ENCODE measurements around the gene ADGRV1.
"Not testable (repeated sequence)": the region's sequence is repeated elsewhere in the genome, so short reads cannot be mapped to it uniquely, and the experiment has no call there.

ADGRV1 gene

GRCh38 chr5:91038180-91038808 is 479.7 kb downstream of the ADGRV1 start:
- DNase-seq = peak in 1 of 2 experiments; percentile 3

GRCh38 chr5:91041132-91041531 is 482.5 kb downstream of the ADGRV1 start:
- not testable (repeated sequence) for DNase-seq

GRCh38 chr5:91042247-91042935 is 483.8 kb downstream of the ADGRV1 start:
- DNase-seq = no peak

- DNase-seq = peak in 1 of 2 experiments; percentile 0
These were observed 484.3 kb downstream of the ADGRV1 start for GRCh38 chr5:91042936-91043255.

- DNase-seq = no peak
These were observed 489.5 kb downstream of the ADGRV1 start for GRCh38 chr5:91048073-91048472.

- DNase-seq = no peak
These were observed 490.5 kb downstream of the ADGRV1 start for GRCh38 chr5:91049112-91049511.

- DNase-seq = no peak
These were observed 491.2 kb downstream of the ADGRV1 start for GRCh38 chr5:91049800-91050199.

GRCh38 chr5:91052411-91052810 is 493.8 kb downstream of the ADGRV1 start:
- DNase-seq = not testable (repeated sequence)

GRCh38 chr5:91052977-91053740 is 494.6 kb downstream of the ADGRV1 start:
- DNase-seq = no peak

GRCh38 chr5:91053741-91054025 is 495.1 kb downstream of the ADGRV1 start:
- no peak for DNase-seq

GRCh38 chr5:91058155-91058554 is 499.6 kb downstream of the ADGRV1 start:
- no peak for DNase-seq

GRCh38 chr5:91058575-91058974 is 500.0 kb downstream of the ADGRV1 start:
- DNase-seq = no peak

GRCh38 chr5:91059409-91059808 is 500.8 kb downstream of the ADGRV1 start:
- no peak for DNase-seq

GRCh38 chr5:91061094-91061493 is 502.5 kb downstream of the ADGRV1 start:
- no peak for DNase-seq

GRCh38 chr5:91061946-91062562 is 503.5 kb downstream of the ADGRV1 start:
- no peak for DNase-seq

- not testable (repeated sequence) for DNase-seq
These were observed 504.6 kb downstream of the ADGRV1 start for GRCh38 chr5:91063098-91063690.

- DNase-seq = no peak
These were observed 506.9 kb downstream of the ADGRV1 start for GRCh38 chr5:91065496-91065895.

- no peak for DNase-seq
These were observed 510.8 kb downstream of the ADGRV1 start for GRCh38 chr5:91069364-91069763.

- DNase-seq = no peak
These were observed 512.4 kb downstream of the ADGRV1 start for GRCh38 chr5:91070761-91071550.

GRCh38 chr5:91072881-91073280 is 514.3 kb downstream of the ADGRV1 start:
- no peak for DNase-seq

GRCh38 chr5:91074615-91075014 is 516.0 kb downstream of the ADGRV1 start:
- DNase-seq = no peak

GRCh38 chr5:91076138-91076537 is 517.5 kb downstream of the ADGRV1 start:
- no peak for DNase-seq

GRCh38 chr5:91077623-91078022 is 519.0 kb downstream of the ADGRV1 start:
- no peak for DNase-seq

Measured in NCI-H2081 (cell line).